ENCODE results near the gene NDUFA6. TPM values are rescaled to one million over a fixed set of nuclear protein-coding genes. Genes with fewer than 3 reads are reported as not detected.

Gene NDUFA6
- total RNA-seq, 1 experiment from 2014 or later = 80.5 TPM

GRCh38 chr22:42079319-42080251, 11.0 kb downstream of the NDUFA6 start, which contains the start of gene SMDT1:
Gene SMDT1, plus strand, starts transcription at chr22:42079700. Its CDS starts 69 bp downstream, at chr22:42079769.
- peak within 1 kb of the TSS; percentile 68 to 69 for H3K4me3 ChIP-seq (replicated peaks in 1 of 2; ENCODE audit: low read depth in 1 of 2, low read length in 2 of 2)
- no peaks in the 10 kb centered on the region for H3K9me2 ChIP-seq (ENCODE audit: insufficient read depth)
- CTCF ChIA-PET = interaction anchor here (1.0 to 1.6 kb wide), 4 partner anchors 9 to 382 kb away, joined by 3 to 7 read pairs (median 3); partner anchors contain the start of genes NAGA and NDUFA6
- BruUV-seq (replicated peaks) = TSS peak; percentile 63
- H3K9ac ChIP-seq (ENCODE audit: low read length) = peak within 1 kb of the TSS; percentile 70
- no peaks in the 10 kb centered on the region for H4K20me1 ChIP-seq (ENCODE audit: insufficient read depth)
- DNase-seq (ENCODE audit: low read depth, low spot score) (peak; percentile 97), ATAC-seq (peak; percentile 93)
- H3K4me2 ChIP-seq (ENCODE audit: low read length) = peak within 1 kb of the TSS; percentile 87
- H3K27me3 ChIP-seq (ENCODE audit: insufficient read depth, low read length) = no peaks in the 10 kb centered on the region
- peaks cover 3% of the 10 kb centered on the region for H3K79me2 ChIP-seq (ENCODE audit: insufficient read depth, low read length)
- peak within 1 kb of the TSS; percentile 73 for H3K27ac ChIP-seq (ENCODE audit: low read depth, low read length)
- peaks cover 0 to 5% of the 10 kb centered on the region in 2 experiments; a peak in 1 of 4 replicates for H3K36me3 ChIP-seq (ENCODE audit: control insufficient read depth in 1 of 2, insufficient read depth in 2 of 2, low read length in 2 of 2)
- intact Hi-C loops (cut with micrococcal nuclease) = no loop called here
- RAD21 ChIA-PET (ENCODE audit: low non-redundant PET in 1 of 2, low total read pairs in 2 of 2, uncharacterized antibody in 2 of 2, unreplicated experiment in 2 of 2) = no interaction called here
- H3K9me3 ChIP-seq (ENCODE audit: control insufficient read depth in 1 of 2, insufficient read depth in 1 of 2, low read depth in 1 of 2, low read length in 2 of 2) = no peaks in the 10 kb centered on the region
- H3K4me1 ChIP-seq (ENCODE audit: control insufficient read depth in 1 of 2, insufficient read depth in 2 of 2, low read length in 2 of 2) = peaks cover 12 to 19% of the 10 kb centered on the region in 2 experiments
- TF ChIP-seq FOSL1 (IDR thresholded peaks at IDR 0.05; ENCODE audit: low read depth) (no peak), SRF (IDR thresholded peaks at IDR 0.05; ENCODE audit: low read depth) (no peak), JUND (IDR thresholded peaks at IDR 0.05) (no peak), POLR2AphosphoS5 (IDR thresholded peaks at IDR 0.05; ENCODE audit: low read depth, low read length) (peak; percentile 87), POLR2A (IDR thresholded peaks at IDR 0.05; ENCODE audit: borderline replicate concordance, extremely low read depth, insufficient read depth, insufficient read length) (peak; percentile 67), ZNF274 (IDR thresholded peaks at IDR 0.05; ENCODE audit: low read depth, low read length) (no peak), EZH2 (IDR thresholded peaks at IDR 0.05) (no peak), ZFX (IDR thresholded peaks at IDR 0.05) (peak; percentile 82), EZH2phosphoT487 (IDR thresholded peaks at IDR 0.05; ENCODE audit: borderline replicate concordance) (no peak), ELF1 (IDR thresholded peaks at IDR 0.05; ENCODE audit: borderline replicate concordance, low read depth) (no peak), SP1 (IDR thresholded peaks at IDR 0.05; ENCODE audit: low read depth) (peak; percentile 95), YY1 (IDR thresholded peaks at IDR 0.05; ENCODE audit: extremely low read depth, insufficient replicate concordance, low read depth, low read length) (peak; percentile 88), REST (IDR thresholded peaks at IDR 0.05; ENCODE audit: low read depth) (no peak), CBX3 (IDR thresholded peaks at IDR 0.05; ENCODE audit: low read depth) (no peak), ATF3 (IDR thresholded peaks at IDR 0.05) (no peak), MAX (IDR thresholded peaks at IDR 0.05) (peak; percentile 95), TCF7L2 (IDR thresholded peaks at IDR 0.05; ENCODE audit: borderline replicate concordance, extremely low read depth, insufficient read depth, insufficient read length) (peak; percentile 87), SIN3A (IDR thresholded peaks at IDR 0.05; ENCODE audit: low read depth) (peak; percentile 45), ZBTB33 (IDR thresholded peaks at IDR 0.05; ENCODE audit: extremely low read depth, insufficient replicate concordance, low read length) (peak; percentile 93), EGR1 (IDR thresholded peaks at IDR 0.05; ENCODE audit: low read depth) (peak; percentile 49; the same call in 1 of the 2 replicates), RAD21 (IDR thresholded peaks at IDR 0.05; ENCODE audit: low read depth) (no peak)
- no peak within 1 kb of the TSS for H2AFZ ChIP-seq (ENCODE audit: low read depth, low read length, poor library complexity, severe bottlenecking)
- POLR2A ChIA-PET = interaction anchor here (0.6 to 3.8 kb wide), 5 partner anchors 8 to 290 kb away, joined by 3 to 27 read pairs (median 4); partner anchors contain the start of genes NAGA and NDUFA6
